Activated CD4-positive, CD25-positive, alpha-beta regulatory T cell (primary cell): ENCODE results near the gene TUBGCP4.
"Not testable (repeated sequence)": the region's sequence is repeated elsewhere in the genome, so short reads cannot be mapped to it uniquely, and the experiment has no call there.

Source experiments
- DNase-seq, 4 experiments: peaks; one replicate each; lab custom pipeline; 2025; lab: John Stamatoyannopoulos, UW

The TUBGCP4 gene, protein sequence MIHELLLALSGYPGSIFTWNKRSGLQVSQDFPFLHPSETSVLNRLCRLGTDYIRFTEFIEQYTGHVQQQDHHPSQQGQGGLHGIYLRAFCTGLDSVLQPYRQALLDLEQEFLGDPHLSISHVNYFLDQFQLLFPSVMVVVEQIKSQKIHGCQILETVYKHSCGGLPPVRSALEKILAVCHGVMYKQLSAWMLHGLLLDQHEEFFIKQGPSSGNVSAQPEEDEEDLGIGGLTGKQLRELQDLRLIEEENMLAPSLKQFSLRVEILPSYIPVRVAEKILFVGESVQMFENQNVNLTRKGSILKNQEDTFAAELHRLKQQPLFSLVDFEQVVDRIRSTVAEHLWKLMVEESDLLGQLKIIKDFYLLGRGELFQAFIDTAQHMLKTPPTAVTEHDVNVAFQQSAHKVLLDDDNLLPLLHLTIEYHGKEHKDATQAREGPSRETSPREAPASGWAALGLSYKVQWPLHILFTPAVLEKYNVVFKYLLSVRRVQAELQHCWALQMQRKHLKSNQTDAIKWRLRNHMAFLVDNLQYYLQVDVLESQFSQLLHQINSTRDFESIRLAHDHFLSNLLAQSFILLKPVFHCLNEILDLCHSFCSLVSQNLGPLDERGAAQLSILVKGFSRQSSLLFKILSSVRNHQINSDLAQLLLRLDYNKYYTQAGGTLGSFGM

DNA sequence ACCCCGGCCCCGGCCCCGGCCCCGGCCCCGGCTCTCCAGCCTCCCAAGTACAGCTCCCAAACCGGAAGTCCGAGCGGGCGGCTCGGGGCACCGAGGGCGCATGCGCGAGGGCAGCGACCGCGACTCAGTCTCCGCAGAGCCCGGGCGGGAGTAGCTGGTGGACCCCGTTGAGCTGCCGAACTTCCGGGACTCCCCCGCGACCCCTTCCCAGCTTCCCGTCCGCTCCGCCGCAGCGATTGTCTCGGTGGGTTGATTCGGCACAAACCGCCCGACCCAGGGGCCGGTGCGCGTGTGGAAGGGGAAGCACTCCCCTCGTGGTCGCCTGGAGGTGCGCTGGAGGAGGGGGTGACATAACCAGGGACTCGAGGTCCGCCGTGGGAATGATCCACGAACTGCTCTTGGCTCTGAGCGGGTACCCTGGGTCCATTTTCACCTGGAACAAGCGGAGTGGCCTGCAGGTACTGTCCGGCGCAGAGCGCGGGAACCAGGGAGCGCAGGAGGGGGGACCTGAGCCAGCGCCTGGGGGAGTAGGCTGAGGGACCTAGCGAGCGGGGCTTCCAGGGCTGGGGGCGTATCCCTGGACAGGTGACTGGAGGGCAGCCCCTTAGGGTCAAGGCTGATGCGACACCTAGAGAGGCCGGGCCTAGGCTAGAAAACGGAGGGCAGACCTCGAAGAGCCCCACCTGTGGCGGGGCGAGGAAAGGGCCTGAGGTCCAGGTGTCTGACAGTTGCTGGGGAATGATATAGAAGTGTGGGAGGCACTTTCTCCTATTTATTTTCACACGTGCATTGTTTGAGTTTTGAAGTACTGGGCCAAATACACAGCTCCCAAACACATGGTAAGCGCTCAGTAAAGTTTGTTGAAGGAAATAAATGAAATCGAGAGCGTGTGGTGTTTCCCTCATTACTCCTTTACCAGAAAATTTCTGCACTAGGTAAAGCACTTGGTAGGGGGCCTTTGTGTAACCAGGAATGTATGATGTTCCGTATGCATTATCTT is at the start of gene TUBGCP4, which contains the start of gene ZSCAN29:
TUBGCP4 (plus strand) TSS at position 127 of the 1,000 bp plus-strand sequence; CDS start at position 381, 254 bp downstream.
ZSCAN29 (minus strand) TSS at position 69 of the 1,000 bp plus-strand sequence. CDS start 1,130 bp downstream, outside the sequence.
- peak; percentile 54 to 63 (median 60) for DNase-seq

DNA sequence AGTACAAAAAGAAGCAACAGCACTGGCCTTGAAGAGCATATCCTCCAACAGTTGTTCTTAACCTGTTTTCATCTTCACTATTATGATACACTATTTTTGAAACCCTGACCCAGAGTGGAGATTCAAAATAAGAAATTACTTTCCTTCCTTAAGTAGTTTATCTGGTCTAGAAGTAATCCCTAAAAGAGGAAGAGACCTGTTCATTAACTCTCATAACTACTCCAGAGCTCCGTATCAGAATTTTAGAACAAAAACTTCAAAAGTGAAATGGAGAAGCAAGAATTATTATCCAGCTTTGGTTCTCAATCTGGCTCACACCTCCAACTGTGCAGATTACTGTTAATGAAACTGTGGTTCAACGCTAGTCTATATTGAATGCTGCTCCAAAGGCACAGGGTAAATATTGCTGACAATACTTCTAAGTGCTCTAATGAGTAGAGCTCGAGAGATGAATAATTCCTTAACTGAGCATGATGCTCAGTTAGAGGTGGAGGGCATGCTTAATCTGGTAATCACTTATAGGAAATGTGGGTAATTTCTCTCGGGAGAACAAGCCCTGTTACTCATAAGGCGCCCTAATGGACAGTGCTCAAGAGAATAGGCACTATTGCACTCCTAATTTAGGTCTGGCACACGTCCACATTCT is 45.7 kb upstream of the TUBGCP4 start:
- DNase-seq = no peak

DNA sequence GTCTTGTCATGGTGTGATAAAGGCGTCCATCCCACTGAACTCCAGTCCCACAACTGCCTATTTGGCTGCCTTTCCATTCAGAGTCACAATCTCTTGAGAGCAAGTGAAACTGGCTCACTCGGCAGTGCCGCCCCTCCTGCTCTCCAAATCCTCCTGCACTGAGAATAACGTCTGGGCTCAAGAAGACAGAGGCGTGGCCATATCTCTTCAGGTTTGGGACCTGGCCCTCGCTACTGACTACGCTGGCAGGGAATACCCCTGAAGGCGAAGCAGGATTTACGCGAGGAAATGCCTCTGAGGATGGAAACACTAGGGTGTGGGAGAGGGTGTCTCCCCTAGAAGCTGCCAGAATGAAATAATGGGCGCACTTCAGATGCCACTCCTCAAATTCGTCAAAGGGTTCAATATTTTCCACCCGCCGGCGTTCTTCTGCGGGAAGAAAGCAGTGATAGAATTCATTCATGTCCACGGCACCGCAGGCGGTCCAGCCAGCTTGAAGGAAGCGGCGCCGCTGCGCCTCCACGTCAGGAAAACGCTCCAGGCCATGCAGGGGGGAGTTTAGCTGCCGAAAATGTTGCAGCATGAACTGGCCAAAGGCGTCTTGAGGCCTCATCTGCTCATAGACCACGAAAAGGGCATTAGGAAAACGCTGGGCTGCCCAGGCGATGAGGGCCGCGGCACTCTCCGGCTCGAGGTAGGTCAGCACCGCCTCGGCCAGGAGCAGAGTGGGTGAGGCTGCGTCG is 41.5 kb upstream of the TUBGCP4 start:
- peak in 1 of 4 experiments; percentile 21 for DNase-seq

DNA sequence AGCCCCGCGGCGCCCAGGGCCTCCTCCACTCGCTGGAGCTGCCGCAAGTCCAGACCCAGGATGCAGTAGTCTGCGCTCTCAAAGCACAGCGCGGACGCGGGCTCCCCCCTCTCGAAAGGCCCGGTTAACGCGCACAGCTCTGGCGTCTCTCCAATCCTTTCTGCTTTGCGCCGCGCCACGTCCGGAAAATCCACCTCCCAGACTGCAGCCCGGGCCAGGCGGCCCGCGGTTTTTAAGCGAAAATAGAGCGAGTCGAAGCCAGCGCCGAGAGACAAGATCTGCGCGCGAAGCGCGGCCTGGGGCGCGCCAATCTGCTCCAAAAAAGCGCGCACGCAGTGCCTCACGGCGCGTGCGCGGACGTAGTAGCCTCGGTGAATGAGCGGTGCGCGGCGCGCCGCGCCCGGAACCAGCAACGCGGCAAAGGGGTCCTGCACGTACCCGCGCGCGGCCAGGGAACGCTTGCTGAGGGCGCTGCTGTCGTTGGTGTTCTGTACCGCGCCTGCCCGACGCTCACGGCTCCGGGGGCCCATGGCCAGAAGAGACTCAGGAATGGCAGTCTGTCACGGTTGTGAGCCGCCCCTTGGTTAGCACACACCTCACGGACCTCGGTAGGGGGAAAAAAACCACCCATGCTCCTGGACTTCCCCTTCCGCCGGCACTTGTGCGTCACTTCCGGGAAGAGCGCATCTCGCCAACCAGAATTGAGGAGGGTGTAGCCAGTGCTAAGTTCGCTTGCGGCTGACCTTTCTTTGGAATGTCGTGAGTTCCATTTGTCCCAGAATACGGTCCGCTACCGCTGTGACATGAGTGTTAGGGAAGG is 40.7 kb upstream of the TUBGCP4 start, which contains the start of gene LCMT2:
LCMT2 (minus strand) TSS at position 614 of the 820 bp plus-strand sequence; CDS start at position 530, 84 bp downstream.
- DNase-seq = peak; percentile 73 to 84 (median 81)

DNA sequence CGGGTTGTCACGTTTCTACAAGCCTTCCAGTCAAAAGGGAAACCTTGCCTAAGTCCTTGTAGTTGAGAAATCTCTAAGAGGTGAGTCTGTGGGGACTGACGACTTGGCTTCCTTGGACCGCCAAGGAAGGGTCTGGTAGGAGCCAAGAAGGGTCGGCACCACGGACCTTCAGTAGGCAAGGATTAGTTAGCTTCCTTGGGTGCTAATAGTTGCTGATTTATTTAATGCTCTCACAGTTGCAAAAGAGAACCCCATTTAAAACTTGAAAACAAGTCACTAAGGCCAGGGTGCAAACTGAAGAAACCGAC is 40.2 kb upstream of the TUBGCP4 start:
- no peak for DNase-seq

DNA sequence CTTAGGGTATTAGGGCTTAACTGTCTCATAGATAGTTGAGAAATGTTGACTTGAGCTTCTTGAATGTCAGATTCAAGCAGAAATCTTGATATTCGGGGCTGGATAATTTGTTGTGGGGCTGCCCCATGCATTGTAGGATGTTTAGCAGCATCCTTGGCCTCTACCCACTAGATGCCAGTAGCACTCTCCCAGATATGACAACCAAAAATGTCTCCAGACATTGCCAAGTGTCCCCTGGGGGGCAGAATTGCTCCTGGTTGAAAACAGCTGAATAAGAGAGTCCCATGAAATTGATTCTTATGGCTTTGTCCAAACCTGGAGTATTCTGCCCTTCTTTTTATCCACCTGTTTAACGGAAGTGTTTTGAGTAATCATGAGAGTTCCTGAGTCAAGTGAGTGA is 24.6 kb upstream of the TUBGCP4 start:
- DNase-seq = no peak

DNA sequence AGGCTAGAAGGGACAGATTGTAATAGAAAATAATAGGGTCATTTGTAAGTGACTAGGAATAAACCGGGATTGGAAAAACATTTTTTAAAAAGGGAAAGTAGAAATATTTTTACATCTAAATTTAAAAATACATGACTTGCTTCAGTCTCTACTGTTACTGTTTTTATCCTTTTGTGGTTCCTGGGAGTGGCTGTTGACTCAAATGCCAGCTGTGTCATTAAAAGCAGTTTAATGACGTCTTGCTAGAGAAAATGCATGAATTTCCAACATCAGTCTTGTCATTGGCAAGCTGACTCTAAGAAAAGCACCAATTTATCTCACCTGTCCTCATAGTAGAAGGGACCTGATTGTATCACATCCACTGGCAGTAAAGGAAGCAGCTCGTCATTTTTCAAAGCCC is 23.8 kb upstream of the TUBGCP4 start:
- DNase-seq = no peak

DNA sequence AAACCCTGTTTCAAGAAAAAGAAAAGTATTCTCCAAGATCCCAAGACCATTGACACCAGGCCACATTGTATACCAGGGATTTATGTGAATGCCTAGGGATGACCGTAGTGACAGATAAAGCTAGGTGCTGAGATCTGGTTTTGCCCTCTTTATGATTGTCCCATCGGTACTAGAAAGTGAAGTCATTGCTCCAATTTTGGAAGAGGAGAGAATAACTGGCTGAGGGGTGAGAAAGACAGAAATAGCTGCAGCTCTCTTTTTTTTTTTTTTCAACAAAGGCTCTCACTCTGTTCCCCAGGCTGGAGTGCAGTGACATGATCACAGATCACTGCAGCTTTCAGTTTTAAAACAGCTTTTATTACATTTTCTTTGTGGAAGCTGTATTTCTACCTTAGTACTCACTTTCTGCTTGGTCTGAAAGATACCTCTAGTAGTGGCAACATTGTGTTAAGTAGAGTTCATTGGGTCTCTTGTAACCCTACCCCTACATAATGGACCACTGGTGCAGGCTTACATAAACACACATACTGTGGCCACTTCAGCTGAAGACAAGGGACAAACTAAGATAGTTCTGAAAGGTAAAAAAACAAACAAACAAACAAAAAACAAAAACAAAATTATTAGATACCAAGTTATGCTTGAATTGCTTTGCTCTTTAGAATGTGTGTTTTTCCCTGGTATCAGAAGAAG is 18.1 kb upstream of the TUBGCP4 start:
- DNase-seq = no peak

DNA sequence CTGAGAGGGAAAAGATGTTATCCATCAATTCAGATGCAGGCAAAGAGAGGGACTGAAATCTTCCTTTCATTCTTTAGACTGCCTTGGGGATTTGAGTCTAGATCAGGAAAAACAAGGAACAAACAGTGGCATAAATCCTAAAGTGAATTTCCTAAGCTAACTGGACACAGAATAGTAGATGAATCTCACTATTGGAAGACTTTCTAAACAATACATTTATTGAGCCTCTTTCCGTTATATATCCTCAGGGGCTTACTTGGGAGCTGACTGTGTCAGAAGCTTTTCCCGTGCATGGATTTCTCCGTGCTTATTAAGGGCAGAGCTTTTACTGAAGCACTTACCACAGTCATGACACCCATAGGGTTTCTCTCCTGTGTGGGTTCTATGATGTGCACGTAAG is 10.1 kb upstream of the TUBGCP4 start:
- no peak for DNase-seq

DNA sequence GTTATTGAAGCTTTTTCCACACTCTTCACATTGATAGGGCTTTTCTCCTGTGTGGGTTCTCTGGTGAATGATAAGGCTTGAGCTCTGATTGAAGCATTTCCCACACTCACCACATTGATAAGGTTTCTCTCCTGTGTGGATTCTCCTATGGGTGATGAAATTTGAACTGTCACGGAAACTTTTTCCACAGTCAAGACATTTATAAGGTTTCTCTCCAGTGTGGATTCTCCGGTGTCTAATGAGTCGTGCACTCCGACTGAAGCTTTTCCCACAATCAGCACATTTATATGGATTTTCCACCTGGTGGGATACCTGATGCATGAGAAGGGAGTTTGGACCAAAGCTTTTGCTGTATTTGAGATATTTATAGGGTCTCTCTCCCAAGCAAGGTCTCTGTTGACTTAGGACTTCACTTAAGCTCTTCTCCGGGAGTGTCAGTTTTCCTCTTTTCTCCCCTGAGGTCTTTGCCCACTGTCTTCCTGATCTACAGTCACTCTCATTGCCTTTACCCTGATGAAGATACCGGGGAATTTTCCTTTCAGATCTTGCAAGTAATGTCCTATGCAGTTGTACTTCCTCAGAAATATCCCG is 9.5 kb upstream of the TUBGCP4 start:
- no peak for DNase-seq

DNA sequence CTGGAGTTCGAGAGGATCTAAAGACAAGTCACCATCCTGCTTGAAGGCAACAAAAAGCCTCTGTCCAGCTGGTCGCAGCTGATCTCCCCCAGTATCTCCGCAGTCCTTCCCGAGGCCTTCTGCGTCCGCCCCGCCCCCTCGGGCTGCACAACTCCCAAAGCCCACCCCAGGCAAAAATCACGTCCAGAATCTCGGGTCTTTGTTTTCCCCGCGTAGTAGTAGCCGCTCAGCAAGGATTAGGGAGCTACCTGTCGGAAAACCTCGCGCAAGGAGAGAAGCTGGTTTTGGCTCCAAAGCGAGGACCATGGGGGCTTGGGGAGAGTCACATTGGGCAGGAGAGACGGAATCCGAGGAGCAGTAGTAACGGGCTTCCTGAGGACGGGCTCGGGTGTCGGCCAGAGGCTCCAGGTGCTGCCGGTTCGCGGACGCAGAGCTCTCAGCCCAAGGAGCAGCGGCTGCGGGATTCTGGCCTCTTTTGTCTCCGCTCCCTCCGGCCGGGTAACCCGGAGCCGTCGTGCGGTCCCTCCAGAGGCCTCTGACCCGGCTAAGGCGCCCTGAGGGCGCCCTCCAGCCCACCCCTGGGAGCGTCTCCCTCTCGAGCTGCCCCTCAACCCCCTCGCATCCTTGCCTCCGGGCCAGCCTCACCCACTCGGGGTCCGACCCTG is 459 bp upstream of the TUBGCP4 start:
- no peak for DNase-seq

DNA sequence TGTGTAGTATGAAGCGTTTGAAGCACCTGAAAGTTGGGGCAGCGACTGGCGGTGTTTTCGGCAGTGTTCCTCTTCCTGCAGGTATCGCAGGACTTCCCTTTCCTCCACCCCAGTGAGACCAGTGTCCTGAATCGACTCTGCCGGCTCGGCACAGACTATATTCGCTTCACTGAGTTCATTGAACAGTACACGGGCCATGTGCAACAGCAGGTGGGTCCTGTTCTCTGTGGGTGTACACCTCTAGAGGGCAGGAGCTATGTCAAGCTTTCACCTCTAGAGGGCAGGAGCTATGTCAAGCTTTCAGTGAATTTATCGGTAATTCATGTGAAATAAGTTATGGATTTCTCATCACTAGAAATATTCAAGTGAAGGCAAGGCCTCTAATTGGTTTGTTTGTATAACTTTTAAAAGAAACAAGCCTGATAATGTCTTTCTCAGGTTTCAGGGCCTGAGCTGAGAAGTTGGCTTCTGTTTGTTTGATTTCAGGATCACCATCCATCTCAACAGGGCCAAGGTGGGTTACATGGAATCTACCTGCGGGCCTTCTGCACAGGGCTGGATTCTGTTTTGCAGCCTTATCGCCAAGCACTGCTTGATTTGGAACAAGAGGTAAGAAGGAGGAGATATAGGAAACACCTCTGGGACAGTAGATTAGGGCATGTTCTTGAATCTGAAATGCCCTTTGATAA is 5.3 kb downstream of the TUBGCP4 start:
- peak in 1 of 4 experiments; percentile 3 for DNase-seq

DNA sequence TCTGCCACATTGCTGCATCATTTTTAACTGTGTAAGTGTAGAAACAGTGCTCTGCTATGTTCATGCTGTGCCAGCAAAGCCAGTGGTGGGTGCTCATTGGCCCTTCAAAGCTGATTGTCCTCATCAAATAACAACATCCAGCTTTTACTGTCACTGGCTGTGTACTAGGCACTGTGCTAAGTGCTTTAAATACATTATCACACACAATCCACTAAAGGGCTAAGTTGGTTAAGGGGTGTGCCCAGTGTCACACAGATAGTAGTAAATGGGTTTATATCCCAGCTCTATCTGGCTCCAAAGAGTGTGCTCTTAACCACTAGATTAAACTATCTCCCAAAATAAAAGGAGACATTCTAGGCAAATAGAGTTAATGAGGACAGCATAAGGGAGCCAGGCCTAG is 7.7 kb downstream of the TUBGCP4 start:
- no peak for DNase-seq

DNA sequence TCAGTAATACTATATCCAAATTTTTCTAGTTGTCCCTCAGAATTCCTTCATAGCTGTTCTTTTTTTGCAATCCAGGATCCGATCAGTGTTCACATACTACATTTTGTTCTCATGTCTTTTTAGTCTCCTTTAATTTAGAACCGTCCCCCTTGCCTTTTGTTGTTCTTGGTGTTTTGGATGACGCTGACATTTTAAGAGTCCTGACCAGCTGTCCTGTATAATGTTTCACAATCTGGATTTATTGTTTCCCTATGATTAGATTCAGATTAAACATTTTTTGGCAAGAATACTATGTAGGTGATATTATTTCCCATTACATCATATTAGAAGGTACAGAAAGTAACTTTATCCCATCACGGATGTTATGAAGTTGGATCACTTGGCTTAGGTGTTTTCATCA is 11.4 kb downstream of the TUBGCP4 start:
- DNase-seq = no peak

DNA sequence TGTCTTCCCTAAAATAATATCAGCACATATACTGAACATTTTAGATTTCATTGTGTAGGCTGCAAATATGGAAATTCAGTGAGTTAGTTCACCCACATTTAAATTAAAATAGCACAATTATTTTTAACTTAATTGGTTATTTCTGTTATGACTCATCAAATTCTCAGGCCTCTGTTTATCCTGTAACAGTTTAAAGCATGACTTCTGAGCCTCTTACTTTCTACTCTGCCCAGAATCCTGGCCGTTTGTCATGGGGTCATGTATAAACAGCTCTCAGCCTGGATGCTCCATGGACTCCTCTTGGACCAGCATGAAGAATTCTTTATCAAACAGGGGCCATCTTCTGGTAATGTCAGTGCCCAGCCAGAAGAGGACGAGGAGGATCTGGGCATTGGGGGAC is 12.2 kb downstream of the TUBGCP4 start:
- no peak for DNase-seq

DNA sequence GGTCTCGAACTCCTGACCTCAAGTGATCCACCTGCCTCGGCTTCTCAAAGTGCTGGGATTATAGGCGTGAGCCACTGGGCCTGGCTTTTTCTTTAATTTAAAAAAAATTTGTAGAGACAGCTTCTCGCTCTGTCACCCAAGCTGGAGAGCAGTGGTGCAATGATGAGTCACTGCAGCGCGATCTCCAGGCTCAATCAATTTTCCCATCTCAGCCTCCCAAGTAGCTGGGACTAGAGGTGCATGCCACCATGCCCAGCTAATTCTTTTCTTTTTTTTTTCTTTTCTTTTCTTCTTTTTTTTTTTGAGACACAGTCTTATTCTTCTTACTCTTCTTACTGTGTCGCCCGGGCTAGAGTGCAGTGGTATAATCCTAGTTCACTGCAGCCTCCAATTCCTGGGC is 19.8 kb downstream of the TUBGCP4 start:
- no peak for DNase-seq

DNA sequence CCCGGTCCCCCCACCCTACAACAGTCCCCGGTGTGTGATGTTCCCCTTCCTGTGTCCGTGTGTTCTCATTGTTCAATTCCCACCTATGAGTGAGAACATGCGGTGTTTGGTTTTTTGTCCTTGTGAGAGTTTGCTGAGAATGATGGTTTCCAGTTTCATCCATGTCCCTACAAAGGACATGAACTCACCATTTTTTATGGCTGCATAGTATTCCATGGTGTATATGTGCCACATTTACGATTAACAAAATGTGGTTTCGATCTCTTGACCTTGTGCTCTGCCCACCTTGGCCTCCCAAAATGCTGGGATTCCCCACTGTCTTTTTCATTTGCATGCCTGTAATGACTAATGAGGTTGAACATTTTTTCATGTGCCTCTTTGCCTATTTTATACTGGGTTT is 22.7 kb downstream of the TUBGCP4 start:
- DNase-seq = not testable (repeated sequence)

DNA sequence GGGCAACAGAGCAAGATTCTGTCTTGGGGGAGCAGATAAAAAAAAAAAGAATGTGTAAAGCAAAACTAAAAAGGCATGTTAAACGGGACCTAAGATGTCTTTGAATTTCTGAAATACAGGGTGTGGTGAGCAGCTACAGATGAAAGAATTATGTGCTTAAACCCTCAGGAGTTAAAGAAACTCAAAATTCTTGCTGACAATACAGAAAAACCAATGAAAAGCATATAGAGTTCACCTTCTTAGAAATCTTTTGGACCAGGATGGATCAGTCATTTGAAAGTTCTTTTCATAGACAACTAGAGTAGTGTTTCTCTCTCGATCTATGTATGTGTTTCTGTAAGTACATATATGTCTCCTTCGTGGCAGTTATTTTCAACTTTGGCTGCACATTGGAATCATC is 31.4 kb downstream of the TUBGCP4 start:
- DNase-seq = no peak
